Mucosa of gallbladder (tissue), 1 donor: Measurements from ENCODE around the gene FSD1L. TPM values are rescaled to one million over a fixed set of nuclear protein-coding genes. Genes with fewer than 3 reads are reported as not detected.

Experiments used
- DNase-seq: peaks from one replicate; pipeline ENCODE4 v3.0.0-alpha.2; 2020; ENCODE audit warnings: low spot score
- total RNA-seq: library from RNA; stranded (reverse); gene quantifications from one replicate; pipeline ENCODE4 v1.2.1, GENCODE V29; 2021
- donor health status: DM: no; HTN: no; CAD: no.

FSD1L gene
- 9.3 TPM for total RNA-seq

- peak; percentile 91 for DNase-seq
Observed at GRCh38 chr9:105447814-105448812, at the start of gene FSD1L. FSD1L (plus strand) TSS chr9:105448034; CDS start chr9:105448221, 187 bp downstream.

- DNase-seq = no peak
Observed at GRCh38 chr9:105399117-105399516, 48.7 kb upstream of the FSD1L start.

GRCh38 chr9:105401651-105402050, 46.2 kb upstream of the FSD1L start:
- no peak for DNase-seq

- no peak for DNase-seq
Observed at GRCh38 chr9:105403552-105404248, 44.1 kb upstream of the FSD1L start.

- no peak for DNase-seq
Observed at GRCh38 chr9:105405514-105406131, 42.2 kb upstream of the FSD1L start.

- no peak for DNase-seq
Observed at GRCh38 chr9:105406369-105406768, 41.5 kb upstream of the FSD1L start.

GRCh38 chr9:105413525-105413924, 34.3 kb upstream of the FSD1L start:
- DNase-seq = no peak

- DNase-seq = peak; percentile 55
Observed at GRCh38 chr9:105414947-105415661, 32.7 kb upstream of the FSD1L start.

- DNase-seq = no peak
Observed at GRCh38 chr9:105415662-105415980, 32.2 kb upstream of the FSD1L start.

- DNase-seq = no peak
Observed at GRCh38 chr9:105416840-105417239, 31.0 kb upstream of the FSD1L start.

GRCh38 chr9:105418588-105419500, 29.0 kb upstream of the FSD1L start:
- no peak for DNase-seq

- DNase-seq = no peak
Observed at GRCh38 chr9:105419816-105420597, 27.8 kb upstream of the FSD1L start.

- no peak for DNase-seq
Observed at GRCh38 chr9:105421154-105421553, 26.7 kb upstream of the FSD1L start.

- DNase-seq = no peak
Observed at GRCh38 chr9:105421864-105422263, 26.0 kb upstream of the FSD1L start.

GRCh38 chr9:105425816-105426433, 21.9 kb upstream of the FSD1L start:
- no peak for DNase-seq

- no peak for DNase-seq
Observed at GRCh38 chr9:105426657-105427056, 21.2 kb upstream of the FSD1L start.

GRCh38 chr9:105431424-105432246, 16.2 kb upstream of the FSD1L start:
- no peak for DNase-seq

GRCh38 chr9:105432247-105432842, 15.5 kb upstream of the FSD1L start:
- peak; percentile 22 for DNase-seq
